Lung (tissue), 16 donors: ENCODE measurements around the gene ENO4. TPM values are rescaled to one million over a fixed set of nuclear protein-coding genes. Genes with fewer than 3 reads are reported as not detected.

Source experiments
- ATAC-seq: fragments of 200-7000 bp; cut with Tn5 transposase; one replicate; pipeline ENCODE4 v1.9.1; 2020; ENCODE audit warnings: moderate number of reproducible peaks; ENCODE audit not compliant: insufficient read depth, low FRiP score
- DNase-seq, 3 donors: peaks; one replicate each; pipeline ENCODE4 v3.0.0-alpha.2; 2013 to 2017
- H3K27ac ChIP-seq, 2 donors: one replicate each; pipeline ENCODE4 v1.5.1; 2013; ENCODE audit warnings: mild to moderate bottlenecking in 2 of 2, moderate library complexity in 2 of 2, control low read depth in 1 of 2, inconsistent platforms in 1 of 2, low read depth in 1 of 2, low read length in 1 of 2
- H3K27me3 ChIP-seq, 3 donors: one replicate each; pipeline ENCODE4 v1.5.1; 2013; ENCODE audit warnings: low read length in 2 of 3; ENCODE audit not compliant: control insufficient read depth in 3 of 3, insufficient read depth in 3 of 3
- H3K36me3 ChIP-seq, 4 donors: one replicate each; pipeline ENCODE4 v1.5.1; 2013; ENCODE audit warnings: low read length in 4 of 4, mild to moderate bottlenecking in 1 of 4, moderate library complexity in 1 of 4; ENCODE audit not compliant: control insufficient read depth in 4 of 4, insufficient read depth in 4 of 4
- H3K4me1 ChIP-seq, 5 donors: one replicate each; pipeline ENCODE4 v1.5.1; 2013; ENCODE audit warnings: low read length in 5 of 5, mild to moderate bottlenecking in 2 of 5, moderate library complexity in 1 of 5; ENCODE audit not compliant: control insufficient read depth in 5 of 5, insufficient read depth in 5 of 5
- H3K4me3 ChIP-seq: one replicate; pipeline ENCODE4 v1.5.1; 2013; ENCODE audit warnings: mild to moderate bottlenecking, control low read depth, moderate library complexity
- H3K9ac ChIP-seq, 2 donors: one replicate each; pipeline ENCODE4 v1.5.1; 2013; ENCODE audit warnings: low read length in 2 of 2, control low read depth in 1 of 2; ENCODE audit not compliant: insufficient read depth in 1 of 2
- H3K9me3 ChIP-seq, 4 donors: one replicate each; pipeline ENCODE4 v1.5.1; 2013; ENCODE audit warnings: low read length in 3 of 4, mild to moderate bottlenecking in 1 of 4, moderate library complexity in 1 of 4; ENCODE audit not compliant: control insufficient read depth in 4 of 4, insufficient read depth in 3 of 4
- CTCF ChIP-seq: IDR thresholded peaks from 2 replicates; pipeline ENCODE4 v1.5.1; 2012; ENCODE audit warnings: mild to moderate bottlenecking; ENCODE audit errors: control extremely low read depth, extremely low read depth
- WGBS, 2 donors: extraction: QIAGEN DNeasy Blood & Tissue Kit; methylation state at CpG; one replicate each; pipeline ENCODE4 v1.1.7; 2013; 5-methylcytosine and 5-hydroxymethylcytosine counted together
- long read RNA-seq, 5 donors: transcript quantifications; one replicate each; lab custom pipeline, GENCODE V29; 2026
- polyA plus RNA-seq, 2 donors: library from polyadenylated mRNA; stranded (reverse); fragments of 200-250 nt; gene quantifications; one replicate each; pipeline ENCODE4 v1.2.1, GENCODE V29; 2013
- total RNA-seq, 2 donors: library from RNA; depleted of rRNA in 1 of 2; stranded (reverse); fragments of >200 nt in 1 of 2; gene quantifications; one replicate each; pipeline ENCODE4 v1.2.1, GENCODE V29; 2014 to 2021
- donor health status: control.
- donor health status: control.
- donor health status: Bipolar disorder and iron deficiency.
- donor health status: healthy.
- donor health status: DM: yes; HTN: yes; CAD: no.

Gene ENO4
- 1 to 10 TPM; 3.1 to 4.3 TPM for total RNA-seq
- polyA plus RNA-seq, result under 1 TPM; 0.69 to 0.96 TPM
- long read RNA-seq, donor 1, result 0 reads
- long read RNA-seq, donor 2, result 0 reads
- long read RNA-seq, donor 3, result 0 reads
- long read RNA-seq, donor 4, result 0 reads
- long read RNA-seq, donor 5, result 0 reads

- TF ChIP-seq CTCF, result no peak
- WGBS, 2 donors, result 2 to 4% methylated on average over 46 to 55 of the region's 55 CpGs
- DNase-seq (peak; percentile 94 to 97 (median 96)), ATAC-seq (peak; percentile 88)
- Histone ChIP-seq H3K27me3 (no peaks in the 10 kb centered on the region), H3K9me3 (no peaks in the 10 kb centered on the region), H3K36me3 (no peaks in the 10 kb centered on the region), H3K4me3 (peak within 1 kb of the TSS; percentile 39), H3K9ac (peak within 1 kb of the TSS; percentile 43 to 78), H3K4me1 (peaks cover 0 to 16% (median 3%) of the 10 kb centered on the region in 5 donors), H3K27ac (peak within 1 kb of the TSS in 1 of 2 donors; percentile 62)
These were observed at the start of gene ENO4 for GRCh38 chr10:116849248-116850057. Gene ENO4 (plus strand): TSS chr10:116849499. CDS start chr10:116849567, 68 bp downstream.

DNA sequence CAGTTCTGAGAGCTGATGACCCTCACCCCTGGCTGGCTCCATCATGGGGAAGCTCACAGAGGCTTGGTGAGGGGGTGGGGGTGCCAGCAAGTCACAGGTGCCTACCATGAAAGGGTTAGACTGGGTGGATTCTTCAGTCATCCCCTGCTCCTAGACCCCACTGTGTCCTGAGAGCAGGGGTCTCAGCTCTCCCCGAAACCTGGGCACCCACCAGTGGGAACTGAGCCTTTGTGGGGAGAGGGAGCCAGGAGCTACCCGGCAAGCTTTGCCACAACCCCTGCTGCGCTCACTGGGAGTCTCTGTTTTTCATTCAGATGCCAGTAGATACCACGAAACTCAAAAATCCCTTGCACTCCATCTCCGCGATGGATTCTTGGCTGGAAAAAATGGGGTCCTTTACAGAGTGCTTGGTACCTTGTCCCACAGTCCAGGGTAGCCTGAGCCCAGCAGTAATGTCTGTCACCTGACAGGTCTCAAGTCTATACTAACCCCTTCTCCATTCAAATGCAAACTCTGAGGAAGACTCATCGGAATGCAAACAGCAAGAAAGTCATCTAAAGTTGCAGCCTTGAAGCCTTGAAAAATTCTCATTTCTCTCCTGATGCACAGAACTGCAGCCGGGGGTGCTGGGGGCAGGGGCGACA, 48.9 kb upstream of the ENO4 start:
- no peak for TF ChIP-seq CTCF
- Histone ChIP-seq H3K27me3 (peaks cover 0 to 6% (median 3%) of the 10 kb centered on the region in 3 donors), H3K9me3 (peaks cover 0 to 5% (median 0%) of the 10 kb centered on the region in 4 donors), H3K9ac (no peak overlapping the region), H3K27ac (no peak overlapping the region), H3K4me3 (no peak overlapping the region), H3K36me3 (no peaks in the 10 kb centered on the region), H3K4me1 (no peaks in the 10 kb centered on the region)
- no peak for ATAC-seq
- WGBS, 2 donors, result 78 to 79% methylated on average over 9 of the region's 9 CpGs
- no peak for DNase-seq

GRCh38 chr10:116801658-116802057, 47.6 kb upstream of the ENO4 start:
- Histone ChIP-seq H3K27me3 (peaks cover 0 to 6% (median 6%) of the 10 kb centered on the region in 3 donors), H3K9ac (no peak overlapping the region), H3K36me3 (no peaks in the 10 kb centered on the region), H3K9me3 (peaks cover 0 to 8% (median 0%) of the 10 kb centered on the region in 4 donors), H3K4me3 (no peak overlapping the region), H3K27ac (no peak overlapping the region), H3K4me1 (no peaks in the 10 kb centered on the region)
- TF ChIP-seq CTCF, result no peak
- DNase-seq, result no peak
- 89 to 94% methylated on average over 4 of the region's 4 CpGs for WGBS, 2 donors
- ATAC-seq, result no peak
